ENCODE measurements around the gene KNL1. TPM values are rescaled to one million over a fixed set of nuclear protein-coding genes. Genes with fewer than 3 reads are reported as not detected.
A peak's percentile ranks its signal among the peaks of the same experiment; 100 is the strongest.
"Not testable (repeated sequence)": the region's sequence is repeated elsewhere in the genome, so short reads cannot be mapped to it uniquely, and the experiment has no call there.

KNL1 gene
- total and polyA plus RNA-seq, 4 donors = 0.45 to 5.4 (median 0.74) TPM

GRCh38 chr15:40578892-40579291, 15.2 kb upstream of the KNL1 start:
- no peak for ATAC-seq (ENCODE audit: insufficient read depth, low FRiP score)
- 70 to 73% methylated on average over 4 of the region's 4 CpGs for WGBS, 2 donors
- no peak for DNase-seq
- Histone ChIP-seq H3K27me3 (ENCODE audit: control insufficient read depth in 3 of 3, insufficient read depth in 3 of 3, low read length in 2 of 3) (no peaks in the 10 kb centered on the region), H3K36me3 (ENCODE audit: control insufficient read depth in 4 of 4, insufficient read depth in 4 of 4, low read length in 4 of 4) (peaks cover 2 to 6% (median 3%) of the 10 kb centered on the region in 4 donors), H3K27ac (ENCODE audit: low read depth in 1 of 2, low read length in 1 of 2) (no peak overlapping the region), H3K4me3 (no peak overlapping the region), H3K9ac (ENCODE audit: insufficient read depth in 1 of 2, low read length in 2 of 2) (no peak overlapping the region), H3K9me3 (ENCODE audit: control insufficient read depth in 4 of 4, insufficient read depth in 3 of 4, low read length in 3 of 4) (no peaks in the 10 kb centered on the region), H3K4me1 (ENCODE audit: control insufficient read depth in 5 of 5, insufficient read depth in 5 of 5, low read length in 5 of 5) (no peaks in the 10 kb centered on the region)
- TF ChIP-seq, protein P1, sequence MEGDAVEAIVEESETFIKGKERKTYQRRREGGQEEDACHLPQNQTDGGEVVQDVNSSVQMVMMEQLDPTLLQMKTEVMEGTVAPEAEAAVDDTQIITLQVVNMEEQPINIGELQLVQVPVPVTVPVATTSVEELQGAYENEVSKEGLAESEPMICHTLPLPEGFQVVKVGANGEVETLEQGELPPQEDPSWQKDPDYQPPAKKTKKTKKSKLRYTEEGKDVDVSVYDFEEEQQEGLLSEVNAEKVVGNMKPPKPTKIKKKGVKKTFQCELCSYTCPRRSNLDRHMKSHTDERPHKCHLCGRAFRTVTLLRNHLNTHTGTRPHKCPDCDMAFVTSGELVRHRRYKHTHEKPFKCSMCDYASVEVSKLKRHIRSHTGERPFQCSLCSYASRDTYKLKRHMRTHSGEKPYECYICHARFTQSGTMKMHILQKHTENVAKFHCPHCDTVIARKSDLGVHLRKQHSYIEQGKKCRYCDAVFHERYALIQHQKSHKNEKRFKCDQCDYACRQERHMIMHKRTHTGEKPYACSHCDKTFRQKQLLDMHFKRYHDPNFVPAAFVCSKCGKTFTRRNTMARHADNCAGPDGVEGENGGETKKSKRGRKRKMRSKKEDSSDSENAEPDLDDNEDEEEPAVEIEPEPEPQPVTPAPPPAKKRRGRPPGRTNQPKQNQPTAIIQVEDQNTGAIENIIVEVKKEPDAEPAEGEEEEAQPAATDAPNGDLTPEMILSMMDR (IDR thresholded peaks at IDR 0.05; ENCODE audit: control extremely low read depth, extremely low read depth) = no peak

- H3K9ac ChIP-seq (ENCODE audit: insufficient read depth in 1 of 2, low read length in 2 of 2); H3K4me1 ChIP-seq (ENCODE audit: control insufficient read depth in 5 of 5, insufficient read depth in 5 of 5, low read length in 5 of 5); H3K9me3 ChIP-seq (ENCODE audit: control insufficient read depth in 4 of 4, insufficient read depth in 3 of 4, low read length in 3 of 4); H3K27me3 ChIP-seq (ENCODE audit: control insufficient read depth in 3 of 3, insufficient read depth in 3 of 3, low read length in 2 of 3); H3K27ac ChIP-seq (ENCODE audit: low read depth in 1 of 2, low read length in 1 of 2); ATAC-seq (ENCODE audit: insufficient read depth, low FRiP score); DNase-seq; H3K4me3 ChIP-seq; H3K36me3 ChIP-seq (ENCODE audit: control insufficient read depth in 4 of 4, insufficient read depth in 4 of 4, low read length in 4 of 4): not testable (repeated sequence)
- 65 to 73% methylated on average over 2 of the region's 2 CpGs for WGBS, 2 donors
These were observed 12.3 kb upstream of the KNL1 start for GRCh38 chr15:40581796-40582195.

- WGBS, 2 donors = 56 to 80% methylated on average over 8 of the region's 8 CpGs
- no peaks in the 10 kb centered on the region for H3K27me3 ChIP-seq (ENCODE audit: control insufficient read depth in 3 of 3, insufficient read depth in 3 of 3, low read length in 2 of 3)
- H3K4me3 ChIP-seq = peak overlapping the region; percentile 17
- TF ChIP-seq, protein P1 (IDR thresholded peaks at IDR 0.05; ENCODE audit: control extremely low read depth, extremely low read depth) = no peak
- H3K36me3 ChIP-seq (ENCODE audit: control insufficient read depth in 4 of 4, insufficient read depth in 4 of 4, low read length in 4 of 4) = no peaks in the 10 kb centered on the region
- no peak overlapping the region for H3K9ac ChIP-seq (ENCODE audit: insufficient read depth in 1 of 2, low read length in 2 of 2)
- H3K4me1 ChIP-seq (ENCODE audit: control insufficient read depth in 5 of 5, insufficient read depth in 5 of 5, low read length in 5 of 5) = no peaks in the 10 kb centered on the region
- H3K9me3 ChIP-seq (ENCODE audit: control insufficient read depth in 4 of 4, insufficient read depth in 3 of 4, low read length in 3 of 4) = no peaks in the 10 kb centered on the region
- DNase-seq = peak in 2 of 3 donors; percentile 32 to 36
- peak; percentile 53 for ATAC-seq (ENCODE audit: insufficient read depth, low FRiP score)
- H3K27ac ChIP-seq (ENCODE audit: low read depth in 1 of 2, low read length in 1 of 2) = no peak overlapping the region
These were observed 11.3 kb upstream of the KNL1 start for GRCh38 chr15:40582726-40583246.

DNA sequence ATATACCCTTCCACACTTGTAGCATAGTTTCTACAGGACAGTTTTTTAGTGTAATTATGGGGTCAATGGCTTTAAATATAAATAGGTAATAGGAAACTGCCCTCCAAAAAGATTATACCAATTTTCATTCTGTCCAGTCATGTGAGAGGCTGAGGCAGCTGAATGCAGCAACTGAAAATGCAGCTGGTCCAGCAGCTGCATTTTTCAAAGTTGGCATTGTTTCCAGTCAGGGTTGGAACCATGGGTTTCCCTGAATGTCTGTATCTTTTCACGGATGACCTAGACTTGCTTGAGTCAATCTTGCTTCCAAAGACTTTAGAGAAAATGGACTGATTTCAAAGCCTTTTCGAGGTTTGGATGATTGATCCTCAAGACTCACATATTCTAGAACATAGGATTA, 9.9 kb upstream of the KNL1 start:
- no peaks in the 10 kb centered on the region for H3K36me3 ChIP-seq (ENCODE audit: control insufficient read depth in 4 of 4, insufficient read depth in 4 of 4, low read length in 4 of 4)
- no peaks in the 10 kb centered on the region for H3K27me3 ChIP-seq (ENCODE audit: control insufficient read depth in 3 of 3, insufficient read depth in 3 of 3, low read length in 2 of 3)
- no peaks in the 10 kb centered on the region for H3K4me1 ChIP-seq (ENCODE audit: control insufficient read depth in 5 of 5, insufficient read depth in 5 of 5, low read length in 5 of 5)
- H3K27ac ChIP-seq (ENCODE audit: low read depth in 1 of 2, low read length in 1 of 2) = no peak overlapping the region
- TF ChIP-seq, protein P1 (IDR thresholded peaks at IDR 0.05; ENCODE audit: control extremely low read depth, extremely low read depth) = no peak
- WGBS, 2 donors = 45 to 53% methylated on average over 2 of the region's 2 CpGs
- H3K9ac ChIP-seq (ENCODE audit: insufficient read depth in 1 of 2, low read length in 2 of 2) = no peak overlapping the region
- DNase-seq (peak in 2 of 3 donors; percentile 23 to 29), ATAC-seq (ENCODE audit: insufficient read depth, low FRiP score) (no peak)
- H3K4me3 ChIP-seq = no peak overlapping the region
- no peaks in the 10 kb centered on the region for H3K9me3 ChIP-seq (ENCODE audit: control insufficient read depth in 4 of 4, insufficient read depth in 3 of 4, low read length in 3 of 4)

All from lung (tissue), 12 donors.